KMS-11 (cell line): ENCODE measurements around the gene PIGZ.

ENCODE experiments used
- H2AFZ ChIP-seq: fragments of 200-600 bp; sonication (generic); 2 replicates; pipeline ENCODE4 v1.6.1; 2016; ENCODE audit warnings: antibody characterized with exemption, mixed run types, low read depth
- H3K27ac ChIP-seq: fragments of 200-600 bp; sonication (generic); 2 replicates; pipeline ENCODE4 v1.6.1; 2016; ENCODE audit warnings: mild to moderate bottlenecking, mixed run types
- H3K27me3 ChIP-seq: fragments of 200-600 bp; sonication (generic); 2 replicates; pipeline ENCODE4 v1.6.1; 2017; ENCODE audit warnings: mild to moderate bottlenecking, low read depth, mixed run types, moderate library complexity; ENCODE audit not compliant: insufficient read depth
- H3K36me3 ChIP-seq: fragments of 200-600 bp; sonication (generic); 2 replicates; pipeline ENCODE4 v1.6.1; 2017; ENCODE audit warnings: mild to moderate bottlenecking, mixed run types; ENCODE audit not compliant: insufficient read depth
- H3K4me1 ChIP-seq: fragments of 200-600 bp; sonication (generic); 2 replicates; pipeline ENCODE4 v1.6.1; 2016; ENCODE audit warnings: mild to moderate bottlenecking, low read depth, mixed run types; ENCODE audit not compliant: poor library complexity, severe bottlenecking
- H3K4me2 ChIP-seq: fragments of 200-600 bp; sonication (generic); 2 replicates; pipeline ENCODE4 v1.7.0; 2016; ENCODE audit warnings: mild to moderate bottlenecking, mixed run types
- H3K4me3 ChIP-seq: fragments of 200-600 bp; sonication (generic); IDR thresholded peaks from 2 replicates; pipeline ENCODE4 v1.6.1; 2017; ENCODE audit warnings: low read depth, low read length, mixed read lengths; ENCODE audit not compliant: insufficient read depth
- H3K79me2 ChIP-seq: fragments of 200-600 bp; sonication (generic); 2 replicates; pipeline ENCODE4 v1.6.1; 2016; ENCODE audit warnings: low read depth, mixed run types; ENCODE audit not compliant: insufficient read depth
- H3K9ac ChIP-seq: fragments of 200-600 bp; sonication (generic); 2 replicates; pipeline ENCODE4 v1.6.1; 2016; ENCODE audit warnings: mild to moderate bottlenecking, mixed run types
- H4K20me1 ChIP-seq: fragments of 200-600 bp; sonication (generic); 2 replicates; pipeline ENCODE4 v1.6.1; 2016; ENCODE audit warnings: mild to moderate bottlenecking, mixed run types; ENCODE audit not compliant: insufficient read depth
- CTCF ChIP-seq: fragments of 200-600 bp; sonication (generic); conservative IDR thresholded peaks from 2 replicates; pipeline ENCODE4 v1.6.1; 2017; ENCODE audit warnings: low read depth, mild to moderate bottlenecking, antibody characterized with exemption, low read length, moderate library complexity, mixed read lengths

PIGZ gene

GRCh38 chr3:196936288-196936687, 32.3 kb downstream of the PIGZ start:
- Histone ChIP-seq H3K4me2 (no peak overlapping the region), H3K27me3 (no peaks in the 10 kb centered on the region), H3K36me3 (peaks cover 14% of the 10 kb centered on the region; the same call in 1 of the 2 replicates), H4K20me1 (no peaks in the 10 kb centered on the region), H2AFZ (no peak overlapping the region), H3K9ac (no peak overlapping the region), H3K4me1 (peaks cover 18% of the 10 kb centered on the region), H3K27ac (no peak overlapping the region), H3K79me2 (peaks cover 34% of the 10 kb centered on the region), H3K4me3 (no peak overlapping the region)
- no peak for TF ChIP-seq CTCF

- no peaks in the 10 kb centered on the region for H4K20me1 ChIP-seq
- H3K4me1 ChIP-seq, result peaks cover 4% of the 10 kb centered on the region
- no peak overlapping the region for H3K4me3 ChIP-seq
- no peak overlapping the region for H3K4me2 ChIP-seq
- H3K27me3 ChIP-seq, result no peaks in the 10 kb centered on the region
- no peak for TF ChIP-seq CTCF
- no peak overlapping the region for H3K9ac ChIP-seq
- no peak overlapping the region for H3K27ac ChIP-seq
- no peaks in the 10 kb centered on the region; the same call in 1 of the 2 replicates for H3K36me3 ChIP-seq
- H3K79me2 ChIP-seq, result no peaks in the 10 kb centered on the region
- H2AFZ ChIP-seq, result no peak overlapping the region
Observed at GRCh38 chr3:196932600-196932999, 36.0 kb downstream of the PIGZ start.

GRCh38 chr3:196931828-196932587, 36.6 kb downstream of the PIGZ start:
- H3K4me1 ChIP-seq, result peaks cover 9% of the 10 kb centered on the region
- no peak overlapping the region for H3K9ac ChIP-seq
- H3K79me2 ChIP-seq, result no peaks in the 10 kb centered on the region
- H3K4me3 ChIP-seq, result no peak overlapping the region
- no peaks in the 10 kb centered on the region; the same call in 1 of the 2 replicates for H3K36me3 ChIP-seq
- no peak overlapping the region for H3K27ac ChIP-seq
- TF ChIP-seq CTCF, result no peak; the same call in 1 of the 2 replicates
- no peaks in the 10 kb centered on the region for H3K27me3 ChIP-seq
- H4K20me1 ChIP-seq, result no peaks in the 10 kb centered on the region
- no peak overlapping the region for H2AFZ ChIP-seq
- H3K4me2 ChIP-seq, result no peak overlapping the region

GRCh38 chr3:196931157-196931556, 37.5 kb downstream of the PIGZ start:
- no peak for TF ChIP-seq CTCF
- no peak overlapping the region for H3K27ac ChIP-seq
- no peak overlapping the region for H2AFZ ChIP-seq
- H3K36me3 ChIP-seq, result no peaks in the 10 kb centered on the region
- no peak overlapping the region for H3K4me2 ChIP-seq
- H3K4me3 ChIP-seq, result no peak overlapping the region
- H3K4me1 ChIP-seq, result peaks cover 17% of the 10 kb centered on the region
- H3K79me2 ChIP-seq, result no peaks in the 10 kb centered on the region
- H3K27me3 ChIP-seq, result no peaks in the 10 kb centered on the region
- no peak overlapping the region for H3K9ac ChIP-seq
- no peaks in the 10 kb centered on the region for H4K20me1 ChIP-seq
